H1 (cell line): ENCODE measurements around the gene GABRR2. TPM values are rescaled to one million over a fixed set of nuclear protein-coding genes. Genes with fewer than 3 reads are reported as not detected.

Experiments
- TEAD4 ChIP-seq: IDR thresholded peaks from 2 replicates; pipeline ENCODE4 v1.6.1; 2012; ENCODE audit warnings: low read depth, low read length, inconsistent platforms, mixed read lengths
- ZNF274 ChIP-seq: IDR thresholded peaks from 2 replicates; pipeline ENCODE4 v1.7.0; 2012; ENCODE audit warnings: low read length, borderline replicate concordance; ENCODE audit errors: extremely low read depth
- polyA plus RNA-seq, 7 experiments: library from polyadenylated mRNA; depleted of rRNA in 3 of 7; stranded (reverse) in 5 of 7; unstranded in 2 of 7; fragments of >200 nt in 5 of 7; fragments of 200-250 nt in 2 of 7; gene quantifications; 1 replicate in 5 of 7; 2 replicates in 1 of 7; 4 replicates in 1 of 7; pipeline versions ENCODE4 v1.2.1 to v1.2.3, GENCODE V29; 2011 to 2013; ENCODE audit warnings: missing spikeins in 2 of 7, mixed read lengths in 2 of 7
- total RNA-seq: library from RNA; stranded (reverse); fragmentation: NEBNext Ultra II Directional; extraction: Animal tissue kit (Norgen Biotek cat#: 25700); gene quantifications from 2 replicates; pipeline ENCODE4 v1.2.1, GENCODE V29; 2021

GABRR2 gene
- total and polyA plus RNA-seq, 2 of the 8 experiments (the other 6 are each of a cell fraction or from before 2014, with no cell fraction given), result not detected

GRCh38 chr6:89347825-89348224 lies 32.7 kb upstream of the GABRR2 start (continued):
- TF ChIP-seq ZNF274, result no peak
- TF ChIP-seq TEAD4, result no peak
- TF ChIP-seq, all 59 proteins: peak for 0
